IMR-90 (cell line): ENCODE measurements around the gene ELMO1. TPM values are rescaled to one million over a fixed set of nuclear protein-coding genes. Genes with fewer than 3 reads are reported as not detected.

Experiments used
- ATAC-seq: fragments of 200-7000 bp; cut with Tn5 transposase; 2 replicates; pipeline ENCODE4 v1.9.1; 2020; ENCODE audit warnings: low read depth, mild to moderate bottlenecking, moderate library complexity
- BruUV-seq: library from RNA; stranded (reverse); fragments of 400-500 nt; replicated peaks from 2 replicates; lab custom pipeline; 2021; lab: Mats Ljungman, UMichigan
- CTCF ChIA-PET: fragments of 300-600 bp; formaldehyde crosslinking; extraction: SDS; loops from one replicate; lab custom pipeline; 2021; ENCODE audit warnings: antibody characterized with exemption; lab: Yijun Ruan, JAX
- POLR2A ChIA-PET: fragments of 300-600 bp; sonication (Branson Sonifier 250); formaldehyde crosslinking; loops from one replicate; lab custom pipeline; 2022; ENCODE audit warnings: antibody characterized with exemption; ENCODE audit not compliant: unreplicated experiment; lab: Charles Lee
- DNase-seq: peaks from one replicate; pipeline ENCODE4 v3.0.0; 2013
- H2AFZ ChIP-seq: replicated peaks from 2 replicates; pipeline ENCODE3; 2013; ENCODE audit warnings: low read length, mild to moderate bottlenecking; ENCODE audit not compliant: poor library complexity
- H2AK5ac ChIP-seq: 2 replicates; pipeline ENCODE4 v1.6.1; 2013; ENCODE audit warnings: low read depth, low read length, inconsistent platforms
- H2AK9ac ChIP-seq: replicated peaks from 2 replicates; pipeline ENCODE3; 2013; ENCODE audit warnings: mild to moderate bottlenecking, low read depth, low read length, moderate library complexity; ENCODE audit not compliant: poor library complexity
- H2BK120ac ChIP-seq: 2 replicates; pipeline ENCODE4 v1.6.1; 2013; ENCODE audit warnings: low read depth, low read length, inconsistent platforms
- H2BK15ac ChIP-seq: 3 replicates; pipeline ENCODE4 v1.6.1; 2013; ENCODE audit warnings: low read depth, low read length, inconsistent platforms
- H2BK20ac ChIP-seq: 2 replicates; pipeline ENCODE4 v1.6.1; 2013; ENCODE audit warnings: low read depth, mild to moderate bottlenecking, inconsistent platforms, low read length, moderate library complexity
- H2BK5ac ChIP-seq: 2 replicates; pipeline ENCODE4 v1.6.1; 2013; ENCODE audit warnings: mild to moderate bottlenecking, low read depth, low read length, inconsistent platforms; ENCODE audit not compliant: poor library complexity, severe bottlenecking
- H3K14ac ChIP-seq: replicated peaks from 2 replicates; pipeline ENCODE4 v1.6.1; 2013; ENCODE audit warnings: low read depth, low read length, inconsistent platforms
- H3K18ac ChIP-seq: 2 replicates; pipeline ENCODE4 v1.6.1; 2013; ENCODE audit warnings: low read depth, low read length, control low read depth
- H3K23ac ChIP-seq: 2 replicates; pipeline ENCODE4 v1.6.1; 2013; ENCODE audit warnings: low read depth, low read length, inconsistent platforms
- H3K27ac ChIP-seq: 2 replicates; pipeline ENCODE4 v1.5.1; 2013; ENCODE audit warnings: mild to moderate bottlenecking, control low read depth, low read length; ENCODE audit not compliant: insufficient read depth
- H3K27me3 ChIP-seq: 2 replicates; pipeline ENCODE4 v1.6.1; 2013; ENCODE audit warnings: low read length; ENCODE audit not compliant: control insufficient read depth, insufficient read depth
- H3K36me3 ChIP-seq: 2 replicates; pipeline ENCODE4 v1.6.1; 2013; ENCODE audit warnings: low read length, mixed read lengths; ENCODE audit not compliant: control insufficient read depth, insufficient read depth
- H3K4ac ChIP-seq: 2 replicates; pipeline ENCODE4 v1.6.1; 2013; ENCODE audit warnings: low read depth, low read length, inconsistent platforms
- H3K4me1 ChIP-seq: 2 replicates; pipeline ENCODE4 v1.6.1; 2013; ENCODE audit warnings: low read length, mixed read lengths; ENCODE audit not compliant: control insufficient read depth, insufficient read depth
- H3K4me2 ChIP-seq: 2 replicates; pipeline ENCODE4 v1.6.1; 2013; ENCODE audit warnings: low read depth, mild to moderate bottlenecking, control low read depth, low read length, moderate library complexity
- H3K4me3 ChIP-seq: 2 replicates; pipeline ENCODE4 v1.5.1; 2013; ENCODE audit warnings: low read depth, mild to moderate bottlenecking, control low read depth, low read length, moderate library complexity; ENCODE audit not compliant: insufficient read depth
- H3K56ac ChIP-seq: 2 replicates; pipeline ENCODE4 v1.6.1; 2013; ENCODE audit warnings: low read length, inconsistent platforms; ENCODE audit not compliant: insufficient read depth; ENCODE audit errors: extremely low read depth
- H3K79me1 ChIP-seq, 2 experiments: 2 replicates each; pipeline ENCODE4 v1.6.1; 2013; ENCODE audit warnings: low read length in 2 of 2, inconsistent platforms in 1 of 2, low read depth in 1 of 2
- H3K9ac ChIP-seq: 2 replicates; pipeline ENCODE4 v1.6.1; 2013; ENCODE audit warnings: low read depth, low read length, control low read depth
- H3K9me1 ChIP-seq: 2 replicates; pipeline ENCODE4 v1.6.1; 2013; ENCODE audit warnings: low read length, inconsistent platforms; ENCODE audit not compliant: insufficient read depth
- H3K9me3 ChIP-seq: 2 replicates; pipeline ENCODE4 v1.6.1; 2013; ENCODE audit warnings: low read length; ENCODE audit not compliant: control insufficient read depth, insufficient read depth
- H4K20me1 ChIP-seq: 2 replicates; pipeline ENCODE4 v1.6.1; 2013; ENCODE audit warnings: low read length, inconsistent platforms; ENCODE audit not compliant: insufficient read depth
- H4K5ac ChIP-seq: 2 replicates; pipeline ENCODE4 v1.6.1; 2013; ENCODE audit warnings: mild to moderate bottlenecking, low read depth, low read length, control low read depth
- H4K8ac ChIP-seq, 2 experiments: 2 replicates each; pipeline ENCODE4 v1.6.1; 2013; ENCODE audit warnings: low read depth in 2 of 2, low read length in 2 of 2, control low read depth in 1 of 2, inconsistent platforms in 1 of 2
- H4K91ac ChIP-seq: 2 replicates; pipeline ENCODE4 v1.6.1; 2013; ENCODE audit warnings: low read depth, low read length, inconsistent platforms; ENCODE audit not compliant: insufficient read depth
- BHLHE40 ChIP-seq: fragments of 150-350 bp; IDR thresholded peaks from 2 replicates; pipeline ENCODE4 v1.6.1; 2016; ENCODE audit warnings: mild to moderate bottlenecking, low read depth, low read length
- CHD1 ChIP-seq: IDR thresholded peaks from 2 replicates; pipeline ENCODE4 v1.6.1; 2012; ENCODE audit warnings: low read depth, low read length, improper control_type of control experiment
- FOS ChIP-seq: fragments of 150-350 bp; IDR thresholded peaks from 2 replicates; pipeline ENCODE4 v1.6.1; 2016; ENCODE audit warnings: low read depth, low read length
- MAFK ChIP-seq: IDR thresholded peaks from 2 replicates; pipeline ENCODE4 v1.6.1; 2012; ENCODE audit warnings: low read depth, low read length, improper control_type of control experiment
- MXI1 ChIP-seq: IDR thresholded peaks from 2 replicates; pipeline ENCODE4 v1.6.1; 2012; ENCODE audit warnings: low read depth, mild to moderate bottlenecking, low read length, moderate library complexity, borderline replicate concordance
- POLR2A ChIP-seq: IDR thresholded peaks from 2 replicates; pipeline ENCODE4 v1.6.1; 2012; ENCODE audit warnings: mild to moderate bottlenecking, low read depth, low read length
- RAD21 ChIP-seq: IDR thresholded peaks from 2 replicates; pipeline ENCODE4 v1.6.1; 2012; ENCODE audit warnings: low read length, improper control_type of control experiment
- RCOR1 ChIP-seq: IDR thresholded peaks from 2 replicates; pipeline ENCODE4 v1.6.1; 2012; ENCODE audit warnings: mild to moderate bottlenecking, low read length, improper control_type of control experiment; ENCODE audit not compliant: insufficient replicate concordance
- SMC3 ChIP-seq: fragments of 150-350 bp; IDR thresholded peaks from 2 replicates; pipeline ENCODE4 v1.6.1; 2016; ENCODE audit warnings: low read depth, mild to moderate bottlenecking, antibody characterized with exemption, low read length, moderate library complexity
- WGBS, 2 experiments: methylation state at CpG; one replicate each; pipeline versions ENCODE4 v1.1.5 to v1.1.7; 2013; ENCODE audit warnings: missing lambda C conversion rate in 2 of 2; ENCODE audit not compliant: insufficient read length in 1 of 2; ENCODE audit errors: extremely low coverage in 2 of 2; 5-methylcytosine and 5-hydroxymethylcytosine counted together
- dilution Hi-C: fragments of 300-500 bp; cut with HindIII; formaldehyde crosslinking; loops from one replicate; pipeline ENCODE4 v1.14.3; 2018; ENCODE audit warnings: low sequenced_read_pairs; ENCODE audit not compliant: unreplicated experiment
- in situ Hi-C: fragments of 300-500 bp; cut with MboI; formaldehyde crosslinking; loops from 3 replicates; pipeline ENCODE4 v1.14.3; 2019; ENCODE audit warnings: low sequenced_read_pairs, inconsistent platforms, mixed read lengths
- intact Hi-C: fragments of 100-400 bp; cut with micrococcal nuclease; formaldehyde crosslinking; loops from 2 replicates; pipeline ENCODE4 v1.10.0; 2022
- polyA plus RNA-seq, 3 experiments: library from polyadenylated mRNA; depleted of rRNA; stranded (reverse); fragments of >200 nt; gene quantifications; 2 replicates each; pipeline ENCODE4 v1.2.3, GENCODE V29; 2012; ENCODE audit warnings: low replicate concordance in 1 of 3
- total RNA-seq: library from RNA; depleted of rRNA; stranded (reverse); fragments of >200 nt; gene quantifications from 2 replicates; pipeline ENCODE4 v1.2.3, GENCODE V29; 2012

The ELMO1 gene
- total and polyA plus RNA-seq, 2 of the 4 experiments (the other 2 are of a cell fraction) = 0.03 TPM; not detected in 1

DNA sequence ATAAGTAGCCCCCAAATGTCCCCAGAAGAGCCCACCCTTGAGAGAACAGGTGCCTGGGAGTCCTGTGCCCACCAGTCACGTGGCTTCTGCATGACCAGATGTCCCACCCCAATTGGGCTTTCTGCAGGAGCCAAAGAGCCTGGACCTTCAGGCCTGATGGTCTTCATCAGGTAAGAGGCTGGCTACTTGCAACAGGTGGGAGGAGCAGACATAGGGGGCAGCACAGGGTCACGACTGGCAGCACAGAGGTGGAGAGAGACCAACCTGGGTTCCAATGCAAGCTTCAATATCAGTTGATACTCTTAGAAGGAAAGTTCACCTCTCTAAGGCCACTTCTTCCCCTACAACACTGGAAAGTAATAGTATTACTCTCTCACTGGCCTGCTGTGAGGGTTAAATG lies 288.0 kb downstream of the ELMO1 start:
- ATAC-seq (no peak), DNase-seq (no peak)
- H4K91ac ChIP-seq = no peak overlapping the region
- no peak overlapping the region for H3K4me2 ChIP-seq
- H3K27me3 ChIP-seq = no peaks in the 10 kb centered on the region
- no peaks in the 10 kb centered on the region for H3K4me1 ChIP-seq
- H2AFZ ChIP-seq = no peak overlapping the region
- CTCF ChIA-PET = interaction anchor here (1.3 kb wide), 1 partner anchor 30 kb away, joined by 4 read pairs; no protein-coding TSS in a partner anchor
- BruUV-seq = no TSS peak
- no peaks in the 10 kb centered on the region for H3K79me1 ChIP-seq
- H3K4ac ChIP-seq = no peak overlapping the region
- WGBS, 2 experiments = no CpG with 5 or more reads among the region's 2 CpGs
- no peak overlapping the region for H4K5ac ChIP-seq
- TF ChIP-seq CHD1 = no peak
- no peak for TF ChIP-seq MAFK
- TF ChIP-seq RAD21 = no peak
- no peak for TF ChIP-seq FOS
- TF ChIP-seq MXI1 = no peak
- TF ChIP-seq POLR2A = no peak
- no peak for TF ChIP-seq BHLHE40
- TF ChIP-seq SMC3 = no peak
- no peak for TF ChIP-seq RCOR1
- intact Hi-C loops = no loop called here
- H2BK5ac ChIP-seq = no peak overlapping the region
- no peak overlapping the region for H3K4me3 ChIP-seq
- in situ Hi-C loops = no loop called here
- no peak overlapping the region for H3K14ac ChIP-seq
- H2BK120ac ChIP-seq = no peak overlapping the region
- H4K8ac ChIP-seq = no peak overlapping the region
- H3K9me3 ChIP-seq = no peaks in the 10 kb centered on the region
- H3K27ac ChIP-seq = no peak overlapping the region
- no peak overlapping the region for H3K18ac ChIP-seq
- H4K20me1 ChIP-seq = no peaks in the 10 kb centered on the region
- no peak overlapping the region for H2AK9ac ChIP-seq
- no peak overlapping the region for H2AK5ac ChIP-seq
- no peak overlapping the region for H3K56ac ChIP-seq
- dilution Hi-C loops = no loop called here
- no peaks in the 10 kb centered on the region for H3K9me1 ChIP-seq
- H3K36me3 ChIP-seq = no peaks in the 10 kb centered on the region
- H3K9ac ChIP-seq = no peak overlapping the region
- no peak overlapping the region for H2BK15ac ChIP-seq
- POLR2A ChIA-PET = no interaction called here
- H2BK20ac ChIP-seq = no peak overlapping the region
- H3K23ac ChIP-seq = no peak overlapping the region
